HG03565 (cell line): ENCODE data around the gene SMIM28.

ENCODE experiments used
- ATAC-seq: cut with Tn5 transposase; IDR thresholded peaks from one replicate; pipeline ENCODE4 v1.9.1; 2021; ENCODE audit warnings: mild to moderate bottlenecking, moderate library complexity; ENCODE audit not compliant: unreplicated experiment

Gene SMIM28

GRCh38 chr6:138372711-138373463 lies 4.8 kb upstream of the SMIM28 start:
- ATAC-seq, result no peak

GRCh38 chr6:138374230-138374629 lies 3.5 kb upstream of the SMIM28 start:
- ATAC-seq, result no peak

GRCh38 chr6:138374815-138375214 lies 2.9 kb upstream of the SMIM28 start:
- no peak for ATAC-seq

- no peak for ATAC-seq
Observed at GRCh38 chr6:138377042-138377441, 663 bp upstream of the SMIM28 start.

GRCh38 chr6:138378463-138378862 lies 758 bp downstream of the SMIM28 start:
- ATAC-seq, result no peak

- no peak for ATAC-seq
Observed at GRCh38 chr6:138382498-138383265, 5.0 kb downstream of the SMIM28 start.

GRCh38 chr6:138383776-138384175 lies 6.1 kb downstream of the SMIM28 start:
- no peak for ATAC-seq

- ATAC-seq, result no peak
Observed at GRCh38 chr6:138386897-138387296, 9.2 kb downstream of the SMIM28 start.

GRCh38 chr6:138387577-138388368 lies 10.1 kb downstream of the SMIM28 start:
- ATAC-seq, result no peak

- ATAC-seq, result no peak
Observed at GRCh38 chr6:138389551-138389950, 11.8 kb downstream of the SMIM28 start.

- ATAC-seq, result no peak
Observed at GRCh38 chr6:138393871-138394783, 16.4 kb downstream of the SMIM28 start.

- ATAC-seq, result no peak
Observed at GRCh38 chr6:138396709-138397108, 19.0 kb downstream of the SMIM28 start.

- no peak for ATAC-seq
Observed at GRCh38 chr6:138397128-138398122, 19.7 kb downstream of the SMIM28 start.

GRCh38 chr6:138400326-138400725 lies 22.6 kb downstream of the SMIM28 start:
- ATAC-seq, result no peak

GRCh38 chr6:138401960-138402837 lies 24.5 kb downstream of the SMIM28 start:
- ATAC-seq, result no peak

GRCh38 chr6:138402838-138403187 lies 25.1 kb downstream of the SMIM28 start:
- no peak for ATAC-seq

GRCh38 chr6:138403324-138403800 lies 25.7 kb downstream of the SMIM28 start:
- ATAC-seq, result no peak
